T follicular helper cell (primary cell): Measurements from ENCODE around the gene CLDN25.
"Not testable (repeated sequence)": the region's sequence is repeated elsewhere in the genome, so short reads cannot be mapped to it uniquely, and the experiment has no call there.

Experiments
- DNase-seq: peaks from one replicate; pipeline ENCODE4 v3.0.0-alpha.2; 2020; ENCODE audit warnings: low read depth
- total RNA-seq, 2 experiments: gene quantifications; one replicate each; lab custom pipeline; 2026; lab: John Stamatoyannopoulos, UW

Gene CLDN25
- 0 reads per million in 2 experiments for total RNA-seq

- DNase-seq, result no peak
Observed at GRCh38 chr11:113779496-113779895, at the start of gene CLDN25. CLDN25 (plus strand) TSS chr11:113779796; CDS start chr11:113779796, 0 bp downstream.

GRCh38 chr11:113730887-113731726 lies 48.5 kb upstream of the CLDN25 start:
- DNase-seq, result no peak

- no peak for DNase-seq
Observed at GRCh38 chr11:113732092-113732491, 47.5 kb upstream of the CLDN25 start.

- no peak for DNase-seq
Observed at GRCh38 chr11:113736323-113736722, 43.3 kb upstream of the CLDN25 start.

GRCh38 chr11:113752932-113753331 lies 26.7 kb upstream of the CLDN25 start:
- no peak for DNase-seq

GRCh38 chr11:113760241-113760640 lies 19.4 kb upstream of the CLDN25 start:
- no peak for DNase-seq

GRCh38 chr11:113763040-113763439 lies 16.6 kb upstream of the CLDN25 start:
- DNase-seq, result not testable (repeated sequence)

GRCh38 chr11:113764527-113765219 lies 14.9 kb upstream of the CLDN25 start:
- DNase-seq, result no peak

- no peak for DNase-seq
Observed at GRCh38 chr11:113771964-113772363, 7.6 kb upstream of the CLDN25 start.

GRCh38 chr11:113773092-113773415 lies 6.5 kb upstream of the CLDN25 start:
- no peak for DNase-seq

- peak; percentile 90 for DNase-seq
Observed at GRCh38 chr11:113773416-113774173, 6.0 kb upstream of the CLDN25 start, which contains the start of gene ZW10. ZW10 (minus strand) TSS chr11:113773692; CDS start chr11:113773666, 26 bp downstream.

- DNase-seq, result no peak
Observed at GRCh38 chr11:113774174-113774503, 5.5 kb upstream of the CLDN25 start.

- DNase-seq, result no peak
Observed at GRCh38 chr11:113778111-113778910, 1.3 kb upstream of the CLDN25 start.

- DNase-seq, result no peak
Observed at GRCh38 chr11:113781682-113782081, 2.1 kb downstream of the CLDN25 start.

- DNase-seq, result no peak
Observed at GRCh38 chr11:113782134-113782533, 2.5 kb downstream of the CLDN25 start.

- not testable (repeated sequence) for DNase-seq
Observed at GRCh38 chr11:113789016-113789415, 9.4 kb downstream of the CLDN25 start.

GRCh38 chr11:113789675-113790320 lies 10.2 kb downstream of the CLDN25 start:
- no peak for DNase-seq

- DNase-seq, result no peak
Observed at GRCh38 chr11:113796663-113797259, 17.2 kb downstream of the CLDN25 start.

- DNase-seq, result no peak
Observed at GRCh38 chr11:113802621-113803020, 23.0 kb downstream of the CLDN25 start.

- DNase-seq, result no peak
Observed at GRCh38 chr11:113805640-113806039, 26.0 kb downstream of the CLDN25 start.

- no peak for DNase-seq
Observed at GRCh38 chr11:113806406-113806805, 26.8 kb downstream of the CLDN25 start.
